WERI-Rb-1 (cell line): ENCODE results near the gene FBLN1.
A peak's percentile ranks its signal among the peaks of the same experiment; 100 is the strongest.

Experiments
- DNase-seq: peaks from one replicate; pipeline ENCODE4 v3.0.0-alpha.2; 2020
- H3K27ac ChIP-seq: fragments of 250-450 bp; sonication (Bioruptor Pico); 2 replicates; pipeline ENCODE4 v1.5.1; 2020; ENCODE audit warnings: mild to moderate bottlenecking, moderate library complexity
- H3K27me3 ChIP-seq: fragments of 250-450 bp; sonication (Bioruptor Pico); 2 replicates; pipeline ENCODE4 v1.5.1; 2021; ENCODE audit warnings: mild to moderate bottlenecking, low read depth, moderate library complexity; ENCODE audit not compliant: insufficient read depth, severe bottlenecking
- H3K36me3 ChIP-seq: fragments of 250-450 bp; sonication (Bioruptor Pico); 2 replicates; pipeline ENCODE4 v1.5.1; 2020; ENCODE audit warnings: mild to moderate bottlenecking, moderate library complexity
- H3K4me3 ChIP-seq: 2 replicates; pipeline ENCODE4 v1.5.1; 2011; ENCODE audit warnings: low read depth, mild to moderate bottlenecking, control low read depth, low read length
- H3K9me3 ChIP-seq: fragments of 250-450 bp; sonication (Bioruptor Pico); 2 replicates; pipeline ENCODE4 v1.5.1; 2021; ENCODE audit warnings: mild to moderate bottlenecking, moderate library complexity; ENCODE audit not compliant: severe bottlenecking
- CTCF ChIP-seq: IDR thresholded peaks from 2 replicates; pipeline ENCODE4 v1.5.1; 2011; ENCODE audit warnings: low read depth, mild to moderate bottlenecking, control low read depth, inconsistent platforms, low read length

The FBLN1 gene

GRCh38 chr22:45478108-45478771 lies 24.4 kb upstream of the FBLN1 start:
- Histone ChIP-seq H3K4me3 (no peak overlapping the region), H3K9me3 (no peaks in the 10 kb centered on the region), H3K27ac (no peak overlapping the region), H3K36me3 (no peaks in the 10 kb centered on the region), H3K27me3 (no peaks in the 10 kb centered on the region)
- TF ChIP-seq CTCF: no peak
- DNase-seq: no peak

GRCh38 chr22:45480717-45481116 lies 22.0 kb upstream of the FBLN1 start:
- H3K9me3 ChIP-seq: no peaks in the 10 kb centered on the region
- DNase-seq: no peak
- H3K27ac ChIP-seq: no peak overlapping the region
- no peaks in the 10 kb centered on the region for H3K27me3 ChIP-seq
- H3K36me3 ChIP-seq: no peaks in the 10 kb centered on the region
- TF ChIP-seq CTCF: no peak
- H3K4me3 ChIP-seq: no peak overlapping the region

- H3K27ac ChIP-seq: no peak overlapping the region
- H3K27me3 ChIP-seq: no peaks in the 10 kb centered on the region
- no peaks in the 10 kb centered on the region for H3K36me3 ChIP-seq
- DNase-seq: no peak
- H3K4me3 ChIP-seq: no peak overlapping the region
- no peak for TF ChIP-seq CTCF
- no peaks in the 10 kb centered on the region for H3K9me3 ChIP-seq
These were observed 21.0 kb upstream of the FBLN1 start for GRCh38 chr22:45481661-45482060.

GRCh38 chr22:45482169-45482568 lies 20.5 kb upstream of the FBLN1 start:
- Histone ChIP-seq H3K36me3 (no peaks in the 10 kb centered on the region), H3K9me3 (no peaks in the 10 kb centered on the region), H3K27me3 (no peaks in the 10 kb centered on the region), H3K4me3 (no peak overlapping the region), H3K27ac (no peak overlapping the region)
- peak; percentile 29 for DNase-seq
- TF ChIP-seq CTCF: no peak

GRCh38 chr22:45483319-45483718 lies 19.4 kb upstream of the FBLN1 start:
- H3K9me3 ChIP-seq: no peaks in the 10 kb centered on the region
- no peak overlapping the region for H3K27ac ChIP-seq
- no peak for TF ChIP-seq CTCF
- H3K27me3 ChIP-seq: no peaks in the 10 kb centered on the region
- H3K4me3 ChIP-seq: no peak overlapping the region
- no peak for DNase-seq
- H3K36me3 ChIP-seq: no peaks in the 10 kb centered on the region

- Histone ChIP-seq H3K4me3 (no peak overlapping the region), H3K36me3 (no peaks in the 10 kb centered on the region), H3K27ac (no peak overlapping the region), H3K9me3 (peaks cover 4% of the 10 kb centered on the region), H3K27me3 (no peaks in the 10 kb centered on the region)
- TF ChIP-seq CTCF: no peak
- DNase-seq: no peak
These were observed 18.7 kb upstream of the FBLN1 start for GRCh38 chr22:45483918-45484499.
